NK-92 (cell line): ENCODE measurements around the gene ZNF280B.
"Not testable (repeated sequence)": the region's sequence is repeated elsewhere in the genome, so short reads cannot be mapped to it uniquely, and the experiment has no call there.

Source experiments
- DNase-seq: peaks from one replicate; lab custom pipeline; 2025; ENCODE audit not compliant: unreplicated experiment; lab: John Stamatoyannopoulos, UW

ZNF280B gene

GRCh38 chr22:22509912-22510311, 1.4 kb upstream of the ZNF280B start:
- not testable (repeated sequence) for DNase-seq

GRCh38 chr22:22507743-22508273, 734 bp downstream of the ZNF280B start:
- no peak for DNase-seq

GRCh38 chr22:22506736-22507135, 1.8 kb downstream of the ZNF280B start:
- DNase-seq: no peak

- DNase-seq: no peak
Observed at GRCh38 chr22:22498267-22498666, 10.3 kb downstream of the ZNF280B start.

GRCh38 chr22:22491589-22491988, 17.0 kb downstream of the ZNF280B start:
- not testable (repeated sequence) for DNase-seq

- no peak for DNase-seq
Observed at GRCh38 chr22:22488736-22489135, 19.8 kb downstream of the ZNF280B start.

GRCh38 chr22:22487869-22488597, 20.5 kb downstream of the ZNF280B start:
- no peak for DNase-seq

- DNase-seq: no peak
Observed at GRCh38 chr22:22487059-22487458, 21.5 kb downstream of the ZNF280B start.

- DNase-seq: no peak
Observed at GRCh38 chr22:22486132-22486899, 22.2 kb downstream of the ZNF280B start.

- DNase-seq: no peak
Observed at GRCh38 chr22:22485524-22485923, 23.0 kb downstream of the ZNF280B start.

- no peak for DNase-seq
Observed at GRCh38 chr22:22484023-22484422, 24.5 kb downstream of the ZNF280B start.

- DNase-seq: no peak
Observed at GRCh38 chr22:22480940-22481339, 27.6 kb downstream of the ZNF280B start.

- no peak for DNase-seq
Observed at GRCh38 chr22:22479999-22480532, 28.5 kb downstream of the ZNF280B start.

GRCh38 chr22:22479116-22479515, 29.4 kb downstream of the ZNF280B start:
- DNase-seq: no peak

GRCh38 chr22:22478470-22478869, 30.1 kb downstream of the ZNF280B start:
- no peak for DNase-seq

GRCh38 chr22:22474733-22475132, 33.8 kb downstream of the ZNF280B start:
- no peak for DNase-seq

GRCh38 chr22:22471104-22471503, 37.4 kb downstream of the ZNF280B start:
- not testable (repeated sequence) for DNase-seq

GRCh38 chr22:22469527-22469926, 39.0 kb downstream of the ZNF280B start:
- no peak for DNase-seq

- not testable (repeated sequence) for DNase-seq
Observed at GRCh38 chr22:22468794-22469469, 39.6 kb downstream of the ZNF280B start.

GRCh38 chr22:22467112-22467511, 41.4 kb downstream of the ZNF280B start:
- no peak for DNase-seq

- no peak for DNase-seq
Observed at GRCh38 chr22:22465782-22466181, 42.8 kb downstream of the ZNF280B start.
